Measurements from ENCODE around the gene SPDYE4. TPM values are rescaled to one million over a fixed set of nuclear protein-coding genes. Genes with fewer than 3 reads are reported as not detected.

SPDYE4 gene
- total RNA-seq, 1 experiment from 2014 or later, result not detected

DNA sequence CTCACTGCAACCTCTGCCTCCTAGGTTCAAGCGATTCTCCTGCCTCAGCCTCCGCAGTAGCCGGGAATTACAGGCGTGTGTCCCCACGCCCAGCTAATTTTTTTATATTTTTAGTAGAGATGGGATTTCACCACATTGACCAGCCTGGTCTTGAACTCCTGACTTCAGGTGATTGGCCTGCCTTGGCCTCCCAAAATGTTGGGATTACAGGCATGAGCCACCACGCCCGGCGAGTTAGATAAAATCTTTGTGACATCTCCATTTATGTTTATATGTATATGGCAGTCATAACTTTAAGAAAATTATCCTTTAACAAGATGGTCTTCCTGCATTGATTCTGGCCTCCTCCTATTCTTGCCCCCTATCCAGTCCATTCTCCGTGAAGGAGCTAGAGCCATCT, 37.8 kb downstream of the SPDYE4 start (continued):
- TF ChIP-seq, protein P1, sequence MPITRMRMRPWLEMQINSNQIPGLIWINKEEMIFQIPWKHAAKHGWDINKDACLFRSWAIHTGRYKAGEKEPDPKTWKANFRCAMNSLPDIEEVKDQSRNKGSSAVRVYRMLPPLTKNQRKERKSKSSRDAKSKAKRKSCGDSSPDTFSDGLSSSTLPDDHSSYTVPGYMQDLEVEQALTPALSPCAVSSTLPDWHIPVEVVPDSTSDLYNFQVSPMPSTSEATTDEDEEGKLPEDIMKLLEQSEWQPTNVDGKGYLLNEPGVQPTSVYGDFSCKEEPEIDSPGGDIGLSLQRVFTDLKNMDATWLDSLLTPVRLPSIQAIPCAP (CRISPR knock-in tag; IDR thresholded peaks at IDR 0.05), result no peak
- TF ChIP-seq, protein P2, sequence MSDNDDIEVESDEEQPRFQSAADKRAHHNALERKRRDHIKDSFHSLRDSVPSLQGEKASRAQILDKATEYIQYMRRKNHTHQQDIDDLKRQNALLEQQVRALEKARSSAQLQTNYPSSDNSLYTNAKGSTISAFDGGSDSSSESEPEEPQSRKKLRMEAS (CRISPR knock-in tag; IDR thresholded peaks at IDR 0.05), result no peak
- TF ChIP-seq ETV6 (CRISPR knock-in tag; IDR thresholded peaks at IDR 0.05) (no peak), GRHL2 (CRISPR knock-in tag; IDR thresholded peaks at IDR 0.05; ENCODE audit: insufficient replicate concordance, severe bottlenecking) (no peak), TEAD1 (CRISPR knock-in tag; IDR thresholded peaks at IDR 0.05) (no peak)
- TF ChIP-seq, protein P3, sequence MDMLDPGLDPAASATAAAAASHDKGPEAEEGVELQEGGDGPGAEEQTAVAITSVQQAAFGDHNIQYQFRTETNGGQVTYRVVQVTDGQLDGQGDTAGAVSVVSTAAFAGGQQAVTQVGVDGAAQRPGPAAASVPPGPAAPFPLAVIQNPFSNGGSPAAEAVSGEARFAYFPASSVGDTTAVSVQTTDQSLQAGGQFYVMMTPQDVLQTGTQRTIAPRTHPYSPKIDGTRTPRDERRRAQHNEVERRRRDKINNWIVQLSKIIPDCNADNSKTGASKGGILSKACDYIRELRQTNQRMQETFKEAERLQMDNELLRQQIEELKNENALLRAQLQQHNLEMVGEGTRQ (CRISPR knock-in tag; IDR thresholded peaks at IDR 0.05), result no peak
- TF ChIP-seq, protein P4, sequence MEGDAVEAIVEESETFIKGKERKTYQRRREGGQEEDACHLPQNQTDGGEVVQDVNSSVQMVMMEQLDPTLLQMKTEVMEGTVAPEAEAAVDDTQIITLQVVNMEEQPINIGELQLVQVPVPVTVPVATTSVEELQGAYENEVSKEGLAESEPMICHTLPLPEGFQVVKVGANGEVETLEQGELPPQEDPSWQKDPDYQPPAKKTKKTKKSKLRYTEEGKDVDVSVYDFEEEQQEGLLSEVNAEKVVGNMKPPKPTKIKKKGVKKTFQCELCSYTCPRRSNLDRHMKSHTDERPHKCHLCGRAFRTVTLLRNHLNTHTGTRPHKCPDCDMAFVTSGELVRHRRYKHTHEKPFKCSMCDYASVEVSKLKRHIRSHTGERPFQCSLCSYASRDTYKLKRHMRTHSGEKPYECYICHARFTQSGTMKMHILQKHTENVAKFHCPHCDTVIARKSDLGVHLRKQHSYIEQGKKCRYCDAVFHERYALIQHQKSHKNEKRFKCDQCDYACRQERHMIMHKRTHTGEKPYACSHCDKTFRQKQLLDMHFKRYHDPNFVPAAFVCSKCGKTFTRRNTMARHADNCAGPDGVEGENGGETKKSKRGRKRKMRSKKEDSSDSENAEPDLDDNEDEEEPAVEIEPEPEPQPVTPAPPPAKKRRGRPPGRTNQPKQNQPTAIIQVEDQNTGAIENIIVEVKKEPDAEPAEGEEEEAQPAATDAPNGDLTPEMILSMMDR (IDR thresholded peaks at IDR 0.05), result no peak

DNA sequence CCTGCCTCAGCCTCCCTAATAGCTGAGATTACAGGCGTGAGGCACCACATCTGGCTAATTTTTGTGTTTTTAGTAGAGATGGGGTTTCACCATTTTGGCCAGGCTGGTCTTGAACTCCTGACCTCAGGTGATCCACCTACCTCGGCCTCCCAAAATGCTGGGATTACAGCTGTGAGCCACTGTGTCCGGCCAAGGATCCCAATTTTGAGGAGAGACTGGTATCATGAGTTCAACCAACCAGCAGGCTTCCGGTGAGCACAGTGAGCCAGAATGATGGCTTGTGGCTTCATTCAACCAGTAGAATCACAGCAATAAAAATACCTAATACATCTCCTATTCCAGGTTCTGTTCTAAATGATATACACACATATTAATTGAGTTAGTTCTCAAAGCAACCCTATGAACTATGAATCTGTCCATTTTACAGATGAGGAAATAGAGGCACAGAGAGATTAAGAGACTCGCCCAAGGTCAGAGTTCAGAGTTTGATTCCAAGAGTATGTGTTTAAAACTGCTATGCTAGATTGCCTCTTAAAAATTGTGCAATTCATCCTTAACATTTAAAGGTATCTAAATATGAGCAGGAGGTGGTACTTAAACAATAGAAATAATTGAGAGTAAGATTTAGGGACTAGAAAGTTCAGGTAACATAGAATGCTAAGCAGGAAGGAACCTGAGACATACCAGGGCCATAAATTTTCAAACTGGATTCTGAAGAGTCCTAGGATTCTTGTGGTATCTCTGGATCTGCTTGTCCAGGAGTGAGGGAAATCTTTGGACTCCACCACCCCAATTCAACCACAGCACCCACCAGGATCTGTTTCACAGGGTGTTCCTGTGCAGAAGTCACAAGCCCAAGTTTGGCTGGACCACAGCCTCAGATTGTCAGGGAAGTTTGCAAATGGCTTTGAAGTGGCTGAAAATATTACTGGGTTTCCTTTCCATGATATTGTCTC, 38.8 kb downstream of the SPDYE4 start:
- H3K27ac Mint-ChIP-seq, result no peak overlapping the region
- peaks cover 9% of the 10 kb centered on the region; the same call in 1 of the 2 replicates for H3K36me3 Mint-ChIP-seq
- ChIA-PET CTCF (no interaction called here), POLR2A (no interaction called here)
- H3K9me3 Mint-ChIP-seq, result peaks cover 11% of the 10 kb centered on the region
- no peaks in the 10 kb centered on the region for H3K27me3 Mint-ChIP-seq (ENCODE audit: low read depth)
- H3K4me1 Mint-ChIP-seq, result no peaks in the 10 kb centered on the region
- DNase-seq (ENCODE audit: low spot score), result no peak
- H3K4me3 Mint-ChIP-seq, result no peak overlapping the region
- ATAC-seq, result no peak
- TF ChIP-seq OVOL2 (CRISPR knock-in tag; IDR thresholded peaks at IDR 0.05; ENCODE audit: borderline replicate concordance), result no peak
- TF ChIP-seq ZNF219 (CRISPR knock-in tag; IDR thresholded peaks at IDR 0.05; ENCODE audit: borderline replicate concordance), result no peak
- TF ChIP-seq ZNF416 (CRISPR knock-in tag; IDR thresholded peaks at IDR 0.05), result no peak
- TF ChIP-seq GABPB1 (CRISPR knock-in tag; IDR thresholded peaks at IDR 0.05), result no peak
- TF ChIP-seq, protein P5, sequence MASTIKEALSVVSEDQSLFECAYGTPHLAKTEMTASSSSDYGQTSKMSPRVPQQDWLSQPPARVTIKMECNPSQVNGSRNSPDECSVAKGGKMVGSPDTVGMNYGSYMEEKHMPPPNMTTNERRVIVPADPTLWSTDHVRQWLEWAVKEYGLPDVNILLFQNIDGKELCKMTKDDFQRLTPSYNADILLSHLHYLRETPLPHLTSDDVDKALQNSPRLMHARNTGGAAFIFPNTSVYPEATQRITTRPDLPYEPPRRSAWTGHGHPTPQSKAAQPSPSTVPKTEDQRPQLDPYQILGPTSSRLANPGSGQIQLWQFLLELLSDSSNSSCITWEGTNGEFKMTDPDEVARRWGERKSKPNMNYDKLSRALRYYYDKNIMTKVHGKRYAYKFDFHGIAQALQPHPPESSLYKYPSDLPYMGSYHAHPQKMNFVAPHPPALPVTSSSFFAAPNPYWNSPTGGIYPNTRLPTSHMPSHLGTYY (CRISPR knock-in tag; IDR thresholded peaks at IDR 0.05), result no peak
- TF ChIP-seq, protein P6, sequence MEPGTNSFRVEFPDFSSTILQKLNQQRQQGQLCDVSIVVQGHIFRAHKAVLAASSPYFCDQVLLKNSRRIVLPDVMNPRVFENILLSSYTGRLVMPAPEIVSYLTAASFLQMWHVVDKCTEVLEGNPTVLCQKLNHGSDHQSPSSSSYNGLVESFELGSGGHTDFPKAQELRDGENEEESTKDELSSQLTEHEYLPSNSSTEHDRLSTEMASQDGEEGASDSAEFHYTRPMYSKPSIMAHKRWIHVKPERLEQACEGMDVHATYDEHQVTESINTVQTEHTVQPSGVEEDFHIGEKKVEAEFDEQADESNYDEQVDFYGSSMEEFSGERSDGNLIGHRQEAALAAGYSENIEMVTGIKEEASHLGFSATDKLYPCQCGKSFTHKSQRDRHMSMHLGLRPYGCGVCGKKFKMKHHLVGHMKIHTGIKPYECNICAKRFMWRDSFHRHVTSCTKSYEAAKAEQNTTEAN (CRISPR knock-in tag; IDR thresholded peaks at IDR 0.05), result no peak
- no peak for TF ChIP-seq ZNF121 (CRISPR knock-in tag; IDR thresholded peaks at IDR 0.05)
- TF ChIP-seq JAZF1 (CRISPR knock-in tag; IDR thresholded peaks at IDR 0.05), result no peak
- TF ChIP-seq, protein P7, sequence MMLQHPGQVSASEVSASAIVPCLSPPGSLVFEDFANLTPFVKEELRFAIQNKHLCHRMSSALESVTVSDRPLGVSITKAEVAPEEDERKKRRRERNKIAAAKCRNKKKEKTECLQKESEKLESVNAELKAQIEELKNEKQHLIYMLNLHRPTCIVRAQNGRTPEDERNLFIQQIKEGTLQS (CRISPR knock-in tag; conservative IDR thresholded peaks at IDR 0.05), result no peak
- TF ChIP-seq, protein P8, sequence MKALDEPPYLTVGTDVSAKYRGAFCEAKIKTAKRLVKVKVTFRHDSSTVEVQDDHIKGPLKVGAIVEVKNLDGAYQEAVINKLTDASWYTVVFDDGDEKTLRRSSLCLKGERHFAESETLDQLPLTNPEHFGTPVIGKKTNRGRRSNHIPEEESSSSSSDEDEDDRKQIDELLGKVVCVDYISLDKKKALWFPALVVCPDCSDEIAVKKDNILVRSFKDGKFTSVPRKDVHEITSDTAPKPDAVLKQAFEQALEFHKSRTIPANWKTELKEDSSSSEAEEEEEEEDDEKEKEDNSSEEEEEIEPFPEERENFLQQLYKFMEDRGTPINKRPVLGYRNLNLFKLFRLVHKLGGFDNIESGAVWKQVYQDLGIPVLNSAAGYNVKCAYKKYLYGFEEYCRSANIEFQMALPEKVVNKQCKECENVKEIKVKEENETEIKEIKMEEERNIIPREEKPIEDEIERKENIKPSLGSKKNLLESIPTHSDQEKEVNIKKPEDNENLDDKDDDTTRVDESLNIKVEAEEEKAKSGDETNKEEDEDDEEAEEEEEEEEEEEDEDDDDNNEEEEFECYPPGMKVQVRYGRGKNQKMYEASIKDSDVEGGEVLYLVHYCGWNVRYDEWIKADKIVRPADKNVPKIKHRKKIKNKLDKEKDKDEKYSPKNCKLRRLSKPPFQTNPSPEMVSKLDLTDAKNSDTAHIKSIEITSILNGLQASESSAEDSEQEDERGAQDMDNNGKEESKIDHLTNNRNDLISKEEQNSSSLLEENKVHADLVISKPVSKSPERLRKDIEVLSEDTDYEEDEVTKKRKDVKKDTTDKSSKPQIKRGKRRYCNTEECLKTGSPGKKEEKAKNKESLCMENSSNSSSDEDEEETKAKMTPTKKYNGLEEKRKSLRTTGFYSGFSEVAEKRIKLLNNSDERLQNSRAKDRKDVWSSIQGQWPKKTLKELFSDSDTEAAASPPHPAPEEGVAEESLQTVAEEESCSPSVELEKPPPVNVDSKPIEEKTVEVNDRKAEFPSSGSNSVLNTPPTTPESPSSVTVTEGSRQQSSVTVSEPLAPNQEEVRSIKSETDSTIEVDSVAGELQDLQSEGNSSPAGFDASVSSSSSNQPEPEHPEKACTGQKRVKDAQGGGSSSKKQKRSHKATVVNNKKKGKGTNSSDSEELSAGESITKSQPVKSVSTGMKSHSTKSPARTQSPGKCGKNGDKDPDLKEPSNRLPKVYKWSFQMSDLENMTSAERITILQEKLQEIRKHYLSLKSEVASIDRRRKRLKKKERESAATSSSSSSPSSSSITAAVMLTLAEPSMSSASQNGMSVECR (CRISPR knock-in tag; IDR thresholded peaks at IDR 0.05; ENCODE audit: borderline replicate concordance), result no peak
- TF ChIP-seq TEAD4 (CRISPR knock-in tag; IDR thresholded peaks at IDR 0.05), result no peak
- no peak for TF ChIP-seq ATF1 (CRISPR knock-in tag; IDR thresholded peaks at IDR 0.05)

Data from WTC11 (cell line).